Activated gamma-delta T cell (primary cell): ENCODE results near the gene RECK.
"Not testable (repeated sequence)": the region's sequence is repeated elsewhere in the genome, so short reads cannot be mapped to it uniquely, and the experiment has no call there.

Experiments
- DNase-seq: peaks from one replicate; lab custom pipeline; 2025; lab: John Stamatoyannopoulos, UW

RECK gene

GRCh38 chr9:36112516-36112915 lies 75.8 kb downstream of the RECK start:
- no peak for DNase-seq

- DNase-seq = no peak
Observed at GRCh38 chr9:36113999-36114398, 77.3 kb downstream of the RECK start.

GRCh38 chr9:36116593-36116992 lies 79.9 kb downstream of the RECK start:
- no peak for DNase-seq

GRCh38 chr9:36118201-36118600 lies 81.5 kb downstream of the RECK start:
- DNase-seq = no peak

- no peak for DNase-seq
Observed at GRCh38 chr9:36118706-36119105, 82.0 kb downstream of the RECK start.

GRCh38 chr9:36119476-36119875 lies 82.8 kb downstream of the RECK start:
- no peak for DNase-seq

GRCh38 chr9:36120705-36121104 lies 84.0 kb downstream of the RECK start:
- DNase-seq = no peak

GRCh38 chr9:36121971-36122370 lies 85.3 kb downstream of the RECK start:
- DNase-seq = no peak

- DNase-seq = no peak
Observed at GRCh38 chr9:36123515-36123914, 86.8 kb downstream of the RECK start.

GRCh38 chr9:36125062-36125855 lies 88.5 kb downstream of the RECK start:
- no peak for DNase-seq

- no peak for DNase-seq
Observed at GRCh38 chr9:36126016-36126730, 89.5 kb downstream of the RECK start.

- DNase-seq = no peak
Observed at GRCh38 chr9:36127652-36128244, 91.0 kb downstream of the RECK start.

- no peak for DNase-seq
Observed at GRCh38 chr9:36128349-36128748, 91.6 kb downstream of the RECK start.

- no peak for DNase-seq
Observed at GRCh38 chr9:36129139-36129538, 92.4 kb downstream of the RECK start.

GRCh38 chr9:36131666-36132065 lies 95.0 kb downstream of the RECK start:
- DNase-seq = not testable (repeated sequence)

- no peak for DNase-seq
Observed at GRCh38 chr9:36132086-36132485, 95.4 kb downstream of the RECK start.

GRCh38 chr9:36134761-36135505 lies 98.2 kb downstream of the RECK start:
- no peak for DNase-seq

GRCh38 chr9:36135741-36136271 lies 99.1 kb downstream of the RECK start:
- DNase-seq = no peak

- peak; percentile 77 for DNase-seq
Observed at GRCh38 chr9:36136272-36136893, 99.7 kb downstream of the RECK start, which contains the start of gene GLIPR2. TSS of gene GLIPR2 (plus strand) at chr9:36136733. CDS start at chr9:36136779, 46 bp downstream.

- DNase-seq = no peak
Observed at GRCh38 chr9:36136894-36137391, 100.2 kb downstream of the RECK start.

- DNase-seq = no peak
Observed at GRCh38 chr9:36137392-36138004, 100.8 kb downstream of the RECK start.
